Right lobe of liver (tissue), 4 donors: ENCODE data around the gene PLPPR3.

ENCODE experiments used
- POLR2A ChIP-seq: fragments of 450-650 bp; IDR thresholded peaks from one replicate; pipeline ENCODE4 v1.6.1; 2017; ENCODE audit warnings: antibody characterized with exemption, mild to moderate bottlenecking
- TF ChIP-seq, protein P1 (sequence below), 4 donors: fragments of 200-600 bp in 3 of 4; fragments of 450-650 bp in 1 of 4; IDR thresholded peaks; one replicate each; pipeline versions ENCODE4 v1.5.1 to v1.8.0; 2016 to 2022; ENCODE audit warnings: antibody characterized with exemption in 4 of 4, mild to moderate bottlenecking in 2 of 4
- donor health status: DM: no; HTN: no; CAD: no.
- donor health status: DM: no; HTN: no; CAD: no.
- donor health status: DM: no; HTN: yes; CAD: no.

- TF ChIP-seq, protein P1, sequence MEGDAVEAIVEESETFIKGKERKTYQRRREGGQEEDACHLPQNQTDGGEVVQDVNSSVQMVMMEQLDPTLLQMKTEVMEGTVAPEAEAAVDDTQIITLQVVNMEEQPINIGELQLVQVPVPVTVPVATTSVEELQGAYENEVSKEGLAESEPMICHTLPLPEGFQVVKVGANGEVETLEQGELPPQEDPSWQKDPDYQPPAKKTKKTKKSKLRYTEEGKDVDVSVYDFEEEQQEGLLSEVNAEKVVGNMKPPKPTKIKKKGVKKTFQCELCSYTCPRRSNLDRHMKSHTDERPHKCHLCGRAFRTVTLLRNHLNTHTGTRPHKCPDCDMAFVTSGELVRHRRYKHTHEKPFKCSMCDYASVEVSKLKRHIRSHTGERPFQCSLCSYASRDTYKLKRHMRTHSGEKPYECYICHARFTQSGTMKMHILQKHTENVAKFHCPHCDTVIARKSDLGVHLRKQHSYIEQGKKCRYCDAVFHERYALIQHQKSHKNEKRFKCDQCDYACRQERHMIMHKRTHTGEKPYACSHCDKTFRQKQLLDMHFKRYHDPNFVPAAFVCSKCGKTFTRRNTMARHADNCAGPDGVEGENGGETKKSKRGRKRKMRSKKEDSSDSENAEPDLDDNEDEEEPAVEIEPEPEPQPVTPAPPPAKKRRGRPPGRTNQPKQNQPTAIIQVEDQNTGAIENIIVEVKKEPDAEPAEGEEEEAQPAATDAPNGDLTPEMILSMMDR (IDR thresholded peaks at IDR 0.05): no peak
- TF ChIP-seq POLR2A: no peak
These were observed 10.2 kb downstream of the PLPPR3 start for GRCh38 chr19:811506-812048.
